ENCODE data around the gene ACTN3.
"Not testable (repeated sequence)": the region's sequence is repeated elsewhere in the genome, so short reads cannot be mapped to it uniquely, and the experiment has no call there.

GRCh38 chr11:66582565-66583147, 36.0 kb downstream of the ACTN3 start:
- not testable (repeated sequence) for TF ChIP-seq CTCF, POLR2A (IDR thresholded peaks at IDR 0.05)
